HFFc6 (cell line): ENCODE data around the gene PCDHGA7. TPM values are rescaled to one million over a fixed set of nuclear protein-coding genes. Genes with fewer than 3 reads are reported as not detected.
A peak's percentile ranks its signal among the peaks of the same experiment; 100 is the strongest.
"Not testable (repeated sequence)": the region's sequence is repeated elsewhere in the genome, so short reads cannot be mapped to it uniquely, and the experiment has no call there.

Source experiments
- DNase-seq: peaks from one replicate; pipeline ENCODE4 v3.0.0-alpha.2; 2018
- H3K27ac Mint-ChIP-seq: 2 replicates; pipeline ENCODE4 v1.8.0; 2020; ENCODE audit warnings: mild to moderate bottlenecking, mixed read lengths
- H3K27me3 Mint-ChIP-seq: 2 replicates; pipeline ENCODE4 v1.8.0; 2021; ENCODE audit warnings: mild to moderate bottlenecking, moderate library complexity, mixed read lengths; ENCODE audit not compliant: insufficient read depth
- H3K36me3 Mint-ChIP-seq: 2 replicates; pipeline ENCODE4 v1.8.0; 2021; ENCODE audit warnings: low read depth, mixed read lengths
- H3K4me1 Mint-ChIP-seq: 2 replicates; pipeline ENCODE4 v1.8.0; 2020; ENCODE audit warnings: low read depth, mixed read lengths
- H3K4me3 Mint-ChIP-seq: 2 replicates; pipeline ENCODE4 v1.8.0; 2020; ENCODE audit warnings: mild to moderate bottlenecking, moderate library complexity, mixed read lengths
- H3K9me3 Mint-ChIP-seq: 2 replicates; pipeline ENCODE4 v1.8.0; 2020; ENCODE audit warnings: mild to moderate bottlenecking, mixed read lengths
- total RNA-seq, 6 experiments: library from RNA; stranded (reverse); fragmentation: NEBNext Ultra II Directional; extraction: Animal tissue kit (Norgen Biotek cat#: 25700); gene quantifications; 2 replicates in 1 of 6; 3 replicates in 5 of 6; pipeline ENCODE4 v1.2.3, GENCODE V29; 2021
- TF ChIP-seq, protein P1 (sequence below): fragments of 200-600 bp; sonication (generic); IDR thresholded peaks from 2 replicates; pipeline ENCODE4 v1.5.0; 2021; ENCODE audit warnings: antibody characterized with exemption, mild to moderate bottlenecking

PCDHGA7 gene
- total RNA-seq, 6 experiments from 2014 or later: 2.4 to 12.5 (median 11.6) TPM

GRCh38 chr5:141371572-141372475, 10.7 kb upstream of the PCDHGA7 start:
- Mint-ChIP-seq H3K9me3 (peaks cover 59% of the 10 kb centered on the region), H3K27ac (no peak overlapping the region), H3K27me3 (peaks cover 2% of the 10 kb centered on the region), H3K4me1 (peaks cover 20% of the 10 kb centered on the region), H3K4me3 (no peak overlapping the region), H3K36me3 (peaks cover 52% of the 10 kb centered on the region)
- TF ChIP-seq, protein P1, sequence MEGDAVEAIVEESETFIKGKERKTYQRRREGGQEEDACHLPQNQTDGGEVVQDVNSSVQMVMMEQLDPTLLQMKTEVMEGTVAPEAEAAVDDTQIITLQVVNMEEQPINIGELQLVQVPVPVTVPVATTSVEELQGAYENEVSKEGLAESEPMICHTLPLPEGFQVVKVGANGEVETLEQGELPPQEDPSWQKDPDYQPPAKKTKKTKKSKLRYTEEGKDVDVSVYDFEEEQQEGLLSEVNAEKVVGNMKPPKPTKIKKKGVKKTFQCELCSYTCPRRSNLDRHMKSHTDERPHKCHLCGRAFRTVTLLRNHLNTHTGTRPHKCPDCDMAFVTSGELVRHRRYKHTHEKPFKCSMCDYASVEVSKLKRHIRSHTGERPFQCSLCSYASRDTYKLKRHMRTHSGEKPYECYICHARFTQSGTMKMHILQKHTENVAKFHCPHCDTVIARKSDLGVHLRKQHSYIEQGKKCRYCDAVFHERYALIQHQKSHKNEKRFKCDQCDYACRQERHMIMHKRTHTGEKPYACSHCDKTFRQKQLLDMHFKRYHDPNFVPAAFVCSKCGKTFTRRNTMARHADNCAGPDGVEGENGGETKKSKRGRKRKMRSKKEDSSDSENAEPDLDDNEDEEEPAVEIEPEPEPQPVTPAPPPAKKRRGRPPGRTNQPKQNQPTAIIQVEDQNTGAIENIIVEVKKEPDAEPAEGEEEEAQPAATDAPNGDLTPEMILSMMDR: no peak
- no peak for DNase-seq

GRCh38 chr5:141373673-141374317, 8.7 kb upstream of the PCDHGA7 start, which contains the start of gene PCDHGA6:
PCDHGA6 (plus strand) TSS chr5:141373891; CDS start chr5:141374084, 193 bp downstream.
- Mint-ChIP-seq H3K36me3 (peaks cover 57% of the 10 kb centered on the region), H3K9me3 (peaks cover 63% of the 10 kb centered on the region), H3K4me3 (no peak within 1 kb of the TSS; the same call in 1 of the 2 replicates), H3K27me3 (peaks cover 2% of the 10 kb centered on the region), H3K4me1 (peaks cover 20% of the 10 kb centered on the region), H3K27ac (no peak within 1 kb of the TSS)
- DNase-seq: no peak
- TF ChIP-seq, protein P1: peak; percentile 50

- peaks cover 2% of the 10 kb centered on the region for H3K27me3 Mint-ChIP-seq
- no peak overlapping the region for H3K27ac Mint-ChIP-seq
- H3K9me3 Mint-ChIP-seq: peaks cover 63% of the 10 kb centered on the region
Measured at GRCh38 chr5:141374627-141375026, 7.9 kb upstream of the PCDHGA7 start.

GRCh38 chr5:141375444-141376155, 6.9 kb upstream of the PCDHGA7 start:
- not testable (repeated sequence) for DNase-seq, H3K27me3 Mint-ChIP-seq, H3K4me1 Mint-ChIP-seq, H3K4me3 Mint-ChIP-seq, H3K27ac Mint-ChIP-seq
- H3K9me3 Mint-ChIP-seq: peaks cover 56% of the 10 kb centered on the region
- peaks cover 56% of the 10 kb centered on the region for H3K36me3 Mint-ChIP-seq
- TF ChIP-seq, protein P1: peak; percentile 26; the same call in 1 of the 2 replicates

More at GRCh38 chr5:141374627-141375026, 7.9 kb upstream of the PCDHGA7 start:
- Mint-ChIP-seq H3K36me3 (peaks cover 57% of the 10 kb centered on the region), H3K4me3 (no peak overlapping the region), H3K4me1 (peaks cover 15% of the 10 kb centered on the region)
- DNase-seq: no peak
- TF ChIP-seq, protein P1: no peak

- Mint-ChIP-seq H3K36me3 (peaks cover 49% of the 10 kb centered on the region), H3K9me3 (peaks cover 56% of the 10 kb centered on the region), H3K27me3 (no peaks in the 10 kb centered on the region), H3K4me1 (peaks cover 15% of the 10 kb centered on the region; the same call in 1 of the 2 replicates), H3K4me3 (peak overlapping the region; percentile 95), H3K27ac (no peak overlapping the region; the same call in 1 of the 2 replicates)
- DNase-seq: no peak
- TF ChIP-seq, protein P1: no peak
Measured at GRCh38 chr5:141383345-141383744, 803 bp downstream of the PCDHGA7 start.
